GM12801 (cell line): ENCODE measurements around the gene REXO4.

Experiments used
- CTCF ChIP-seq: IDR thresholded peaks from one replicate; pipeline ENCODE4 v1.5.1; 2011; ENCODE audit warnings: control low read depth; ENCODE audit not compliant: insufficient read length; ENCODE audit errors: extremely low read depth

Gene REXO4

GRCh38 chr9:133406480-133407307 is 11.1 kb downstream of the REXO4 start:
- peak; percentile 11 for TF ChIP-seq CTCF

- TF ChIP-seq CTCF = no peak
Measured at GRCh38 chr9:133405508-133406438, 12.0 kb downstream of the REXO4 start.

GRCh38 chr9:133404454-133405002 is 13.3 kb downstream of the REXO4 start:
- TF ChIP-seq CTCF = no peak

GRCh38 chr9:133403766-133404453 is 13.9 kb downstream of the REXO4 start:
- no peak for TF ChIP-seq CTCF

GRCh38 chr9:133402689-133403088 is 15.1 kb downstream of the REXO4 start:
- no peak for TF ChIP-seq CTCF

GRCh38 chr9:133401588-133401987 is 16.2 kb downstream of the REXO4 start:
- TF ChIP-seq CTCF = no peak

- TF ChIP-seq CTCF = no peak
Measured at GRCh38 chr9:133400292-133400691, 17.5 kb downstream of the REXO4 start.
